NOMO-1 (cell line): ENCODE data around the gene NHSL2.

Source experiments
- DNase-seq, 2 experiments: peaks; one replicate each; lab custom pipeline; 2025; ENCODE audit not compliant: unreplicated experiment in 2 of 2; lab: John Stamatoyannopoulos, UW

The NHSL2 gene

DNA sequence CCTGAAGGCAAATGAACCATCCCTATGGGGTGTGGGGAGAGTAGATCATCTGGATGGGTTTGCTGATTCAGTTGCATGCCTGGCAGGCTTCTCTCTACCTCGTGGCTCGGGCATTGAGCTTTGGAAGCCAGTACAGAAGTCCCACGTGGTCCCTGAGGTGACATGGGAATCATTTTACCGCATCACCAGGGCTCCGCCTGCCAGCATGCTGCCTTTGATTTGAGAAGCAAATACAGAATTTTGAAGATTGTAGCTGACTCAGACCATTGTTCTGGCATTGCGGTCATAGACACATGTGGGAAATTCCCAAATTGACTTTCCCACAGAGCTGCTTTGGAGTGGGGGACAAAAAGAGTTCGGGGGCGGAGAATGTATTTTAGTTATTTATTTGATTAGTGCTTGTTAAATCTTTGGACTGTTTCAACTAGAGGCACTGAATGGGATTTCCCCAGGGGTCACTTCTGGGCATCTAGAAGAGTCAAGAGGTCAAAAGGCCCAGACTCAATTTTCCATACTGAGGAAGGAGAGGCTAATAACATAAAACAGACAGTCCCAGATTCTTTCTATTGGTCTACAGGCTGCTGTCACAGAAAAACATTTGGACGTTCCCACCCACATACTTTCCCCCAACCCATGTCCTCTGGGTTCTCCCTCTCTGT is 79.3 kb downstream of the NHSL2 start:
- DNase-seq: no peak

GRCh38 chrX:71990518-71990917 is 79.9 kb downstream of the NHSL2 start:
- DNase-seq: no peak

DNA sequence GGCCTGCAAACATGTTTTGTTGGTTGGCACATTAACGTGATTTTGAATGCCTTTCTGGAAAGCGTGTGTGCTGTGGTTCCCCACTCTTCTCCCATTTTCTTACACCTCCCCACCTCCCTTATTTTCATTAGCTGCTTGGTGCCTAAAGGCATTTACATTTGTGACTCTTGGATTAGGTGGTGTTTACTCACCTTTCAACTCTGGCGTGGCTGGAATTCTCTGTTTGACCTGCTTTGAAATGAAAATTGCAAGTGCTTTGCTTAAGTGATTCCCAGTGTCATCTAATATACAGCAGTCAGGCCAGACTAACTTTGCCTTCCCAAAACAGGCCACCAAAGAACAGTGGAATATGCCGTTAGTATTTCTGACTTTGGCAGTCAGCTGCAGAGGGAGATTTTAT is 80.5 kb downstream of the NHSL2 start:
- DNase-seq: no peak

- DNase-seq: no peak
Measured at GRCh38 chrX:71992711-71993110, 82.1 kb downstream of the NHSL2 start.

GRCh38 chrX:71993371-71993770 is 82.7 kb downstream of the NHSL2 start:
- no peak for DNase-seq

- no peak for DNase-seq
Measured at GRCh38 chrX:71994601-71995000, 84.0 kb downstream of the NHSL2 start.

DNA sequence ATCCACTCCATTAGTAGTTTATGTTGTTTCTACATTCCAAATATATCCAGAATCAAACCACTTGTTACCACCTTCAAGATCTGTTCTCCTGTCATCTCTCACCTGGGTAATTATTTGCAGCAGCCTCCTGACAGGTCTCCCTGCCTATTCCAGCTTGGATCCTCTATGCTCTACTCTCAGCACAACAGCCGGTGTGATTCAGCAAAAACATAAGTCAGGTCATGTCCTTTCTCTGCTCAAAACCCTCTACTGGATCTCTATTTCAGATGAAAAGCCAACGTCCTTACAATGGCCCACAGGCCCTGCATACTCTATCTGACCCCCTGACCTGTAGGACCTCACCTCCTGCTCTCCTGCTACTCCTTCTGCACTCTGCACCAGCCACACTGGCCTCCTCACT is 84.5 kb downstream of the NHSL2 start:
- DNase-seq: no peak

DNA sequence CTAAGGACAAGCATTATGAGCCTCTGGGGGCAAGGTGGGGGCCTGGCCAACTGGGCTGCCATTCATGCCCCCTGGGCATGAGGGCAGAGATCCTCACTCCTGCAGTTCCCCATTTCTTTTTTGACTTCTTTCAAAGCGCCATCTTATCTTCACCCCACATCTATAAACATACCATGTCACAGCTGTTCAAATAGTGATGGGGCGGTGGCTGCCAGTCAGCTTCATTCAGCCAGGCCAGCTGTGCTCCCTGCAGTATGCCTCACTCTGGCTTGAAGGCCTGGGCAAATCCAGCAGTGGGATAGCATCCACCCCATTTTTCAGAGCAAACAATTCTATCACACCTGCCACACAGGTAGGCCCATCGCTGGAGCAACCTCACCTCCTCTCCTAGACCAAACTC is 85.5 kb downstream of the NHSL2 start:
- DNase-seq: no peak

GRCh38 chrX:71996826-71997225 is 86.2 kb downstream of the NHSL2 start:
- no peak for DNase-seq

DNA sequence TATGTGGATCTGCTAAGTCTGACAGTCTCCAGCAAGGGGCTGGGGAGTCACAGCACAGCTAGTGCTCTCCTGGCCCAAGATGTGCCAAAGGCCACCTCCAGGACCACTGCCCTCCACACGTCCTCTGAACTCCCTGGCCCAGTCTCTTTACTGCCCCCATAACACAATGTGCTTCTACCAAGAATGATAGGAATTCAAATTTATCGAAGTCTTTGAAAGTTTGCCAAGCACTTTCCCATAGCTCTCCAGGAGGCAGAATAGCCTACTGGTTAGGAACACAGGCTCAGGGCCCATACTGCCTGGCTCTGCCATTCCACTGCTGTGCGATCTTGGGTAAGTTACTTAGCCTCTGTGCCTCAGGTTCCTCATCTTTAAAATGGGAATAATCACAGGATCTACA is 86.7 kb downstream of the NHSL2 start:
- DNase-seq: no peak

- peak; percentile 21 to 33 for DNase-seq
Measured at GRCh38 chrX:71998836-71999509, 88.3 kb downstream of the NHSL2 start.

DNA sequence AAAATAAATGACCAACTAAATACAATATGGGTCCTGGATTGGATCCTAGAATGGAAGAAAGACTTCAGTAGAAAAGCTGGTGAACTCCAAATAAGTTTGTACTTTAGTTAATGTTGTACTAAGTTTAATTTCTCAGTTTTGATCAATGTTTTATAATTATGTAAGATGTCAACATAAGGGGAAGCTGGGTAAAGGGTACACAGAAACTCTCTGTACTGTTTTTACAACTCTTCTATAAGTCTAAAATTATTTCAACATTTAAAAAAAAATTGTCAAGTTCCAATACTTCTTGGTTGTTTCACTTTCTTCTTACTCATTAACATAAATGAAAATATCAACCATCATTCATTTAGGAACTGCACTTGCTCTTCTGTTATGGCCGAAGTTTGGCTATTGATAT is 88.9 kb downstream of the NHSL2 start:
- DNase-seq: no peak

GRCh38 chrX:72001471-72001870 is 90.8 kb downstream of the NHSL2 start:
- no peak for DNase-seq

DNA sequence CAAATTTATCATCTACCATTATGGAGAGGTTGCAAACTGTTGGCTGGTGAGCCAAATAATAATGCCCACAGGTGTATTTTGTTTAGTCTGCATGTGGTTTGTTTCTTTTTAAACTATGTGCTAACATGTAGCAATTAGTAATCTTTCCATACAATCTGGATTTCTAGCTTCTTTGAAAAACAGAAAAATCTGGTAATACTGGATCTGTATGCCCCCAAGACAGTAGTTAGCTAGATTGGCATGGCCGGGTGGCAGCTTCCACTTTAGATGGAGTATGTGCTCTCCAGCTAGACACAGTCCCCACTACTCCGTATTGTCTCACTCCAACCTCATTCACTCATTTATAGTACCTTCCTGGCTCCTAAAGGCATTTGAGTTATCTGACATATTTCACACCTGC is 91.3 kb downstream of the NHSL2 start:
- no peak for DNase-seq

DNA sequence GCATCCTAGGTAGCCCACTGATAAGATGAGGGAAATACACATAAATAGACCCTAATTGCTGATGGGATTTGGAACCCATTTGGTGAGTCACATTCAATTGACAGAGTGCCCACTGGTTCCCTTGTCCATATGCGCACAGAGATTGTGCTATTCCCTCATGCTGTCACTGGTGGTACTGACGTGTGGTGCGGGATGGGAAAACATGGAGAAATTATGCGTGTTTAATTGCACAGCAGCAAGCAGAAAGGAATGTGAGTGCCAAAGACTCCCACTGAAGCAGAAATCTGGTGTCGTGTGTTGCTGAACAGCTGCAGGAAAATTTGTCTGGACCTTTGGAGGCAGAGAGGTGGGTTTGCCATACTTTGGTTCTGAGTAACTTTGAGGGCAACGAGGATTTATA is 92.2 kb downstream of the NHSL2 start:
- no peak for DNase-seq

GRCh38 chrX:72003811-72004750 is 93.4 kb downstream of the NHSL2 start:
- no peak for DNase-seq

- DNase-seq: no peak
Measured at GRCh38 chrX:72005046-72005445, 94.4 kb downstream of the NHSL2 start.

DNA sequence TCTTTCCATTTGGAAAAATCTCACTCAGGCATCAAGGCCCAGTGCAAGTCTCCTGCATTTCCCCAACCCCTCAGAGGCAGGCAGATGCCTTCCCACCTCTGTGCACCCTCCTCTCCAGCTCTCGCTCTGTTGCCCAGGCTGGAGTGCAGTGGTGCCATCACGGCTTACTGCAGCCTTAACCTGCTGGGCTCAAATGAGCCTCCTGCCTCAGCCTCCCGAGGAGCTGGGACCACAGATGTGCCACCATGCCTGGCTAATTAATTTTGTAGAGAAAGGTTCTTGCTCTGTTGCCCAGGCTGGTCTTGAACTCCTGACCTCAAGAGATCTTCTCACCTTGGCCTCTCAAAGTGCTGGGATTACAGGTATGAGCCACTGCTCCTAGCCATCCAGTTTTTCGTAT is 95.8 kb downstream of the NHSL2 start:
- no peak for DNase-seq

DNA sequence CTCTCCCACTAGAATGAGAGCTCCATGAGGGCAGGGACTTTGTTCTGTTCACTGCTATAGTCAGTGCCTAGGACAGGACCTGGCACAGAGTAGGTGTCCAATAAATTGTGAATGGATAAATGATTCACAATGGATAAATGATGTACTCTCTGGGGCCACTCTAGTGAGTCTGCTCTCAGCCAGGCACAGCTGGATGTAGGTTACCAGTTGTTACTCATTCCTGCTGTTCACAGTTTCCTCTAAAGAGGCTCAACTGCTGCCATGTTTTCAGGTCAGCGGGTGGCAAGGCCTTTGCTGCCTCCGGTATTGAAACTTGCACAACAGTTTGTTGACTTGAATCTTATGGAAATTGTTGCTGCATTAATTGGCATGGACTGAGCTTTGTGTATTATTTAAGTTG is 99.1 kb downstream of the NHSL2 start:
- no peak for DNase-seq

- DNase-seq: no peak
Measured at GRCh38 chrX:72011734-72012133, 101.1 kb downstream of the NHSL2 start.

DNA sequence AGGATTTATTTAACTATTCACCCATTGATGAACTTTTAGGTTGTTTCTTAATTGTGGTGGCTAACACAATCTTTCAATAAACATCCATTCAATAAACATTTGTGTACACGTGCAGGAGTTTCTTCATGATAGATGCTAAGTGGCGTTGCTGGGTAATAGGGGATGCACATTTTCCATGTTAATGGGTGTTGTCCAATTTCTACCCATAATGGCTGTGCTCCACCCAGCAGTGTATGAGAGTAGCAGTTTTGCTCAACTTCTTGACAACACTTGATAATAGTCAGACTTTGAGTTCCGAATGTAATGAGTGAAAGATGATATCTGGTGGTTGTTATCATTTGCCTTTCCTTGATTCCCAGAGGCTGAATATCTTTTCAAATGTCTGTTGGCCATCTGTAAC is 104.7 kb downstream of the NHSL2 start:
- DNase-seq: no peak
